ENCODE measurements around the gene LRRC4C. TPM values are rescaled to one million over a fixed set of nuclear protein-coding genes. Genes with fewer than 3 reads are reported as not detected.

LRRC4C gene
- polyA plus RNA-seq, 1 of the 3 experiments (the other 2 are of a cell fraction), result 0.16 TPM

DNA sequence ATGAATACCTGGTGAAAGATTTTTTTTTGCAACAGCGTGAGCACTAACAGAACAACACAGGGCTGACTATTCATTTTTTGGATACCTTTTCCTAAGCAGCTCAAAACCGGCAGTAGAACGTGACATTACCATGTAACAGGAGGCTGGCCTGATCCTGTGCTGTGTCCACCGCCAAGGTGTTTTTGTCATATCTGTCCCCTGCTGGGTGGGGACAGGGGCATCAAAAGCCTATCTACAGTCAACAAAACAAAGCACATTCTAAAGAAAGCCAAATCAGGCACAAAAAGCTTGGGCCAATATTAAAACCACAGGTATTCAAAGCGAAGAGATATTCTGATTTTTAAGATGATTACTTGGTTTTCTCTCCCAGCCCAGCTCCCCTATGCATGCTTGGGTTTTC lies 151.2 kb downstream of the LRRC4C start:
- ChIA-PET POLR2A (no interaction called here), CTCF (no interaction called here)
- H4K20me1 ChIP-seq (ENCODE audit: insufficient read depth), result no peaks in the 10 kb centered on the region
- no peak for DNase-seq
- H3K9me2 ChIP-seq, result no peaks in the 10 kb centered on the region
- no peaks in the 10 kb centered on the region for H3K36me3 ChIP-seq (replicated peaks in 1 of 2; ENCODE audit: control insufficient read depth in 1 of 2, insufficient read depth in 2 of 2, low read length in 1 of 2)
- H2AFZ ChIP-seq (ENCODE audit: low read depth), result no peak overlapping the region
- H3K4me2 ChIP-seq, result no peak overlapping the region
- H3K27ac ChIP-seq (ENCODE audit: low read depth in 2 of 2, low read length in 1 of 2), result no peak overlapping the region
- 46% methylated on average over 5 of the region's 5 CpGs for WGBS (ENCODE audit: low lambda C conversion rate)
- no peaks in the 10 kb centered on the region for H3K27me3 ChIP-seq (ENCODE audit: insufficient read depth)
- H3K4me3 ChIP-seq (ENCODE audit: low read depth in 2 of 2, low read length in 1 of 2), result no peak overlapping the region
- TF ChIP-seq, protein P1, sequence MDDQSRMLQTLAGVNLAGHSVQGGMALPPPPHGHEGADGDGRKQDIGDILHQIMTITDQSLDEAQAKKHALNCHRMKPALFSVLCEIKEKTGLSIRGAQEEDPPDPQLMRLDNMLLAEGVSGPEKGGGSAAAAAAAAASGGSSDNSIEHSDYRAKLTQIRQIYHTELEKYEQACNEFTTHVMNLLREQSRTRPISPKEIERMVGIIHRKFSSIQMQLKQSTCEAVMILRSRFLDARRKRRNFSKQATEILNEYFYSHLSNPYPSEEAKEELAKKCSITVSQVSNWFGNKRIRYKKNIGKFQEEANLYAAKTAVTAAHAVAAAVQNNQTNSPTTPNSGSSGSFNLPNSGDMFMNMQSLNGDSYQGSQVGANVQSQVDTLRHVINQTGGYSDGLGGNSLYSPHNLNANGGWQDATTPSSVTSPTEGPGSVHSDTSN (IDR thresholded peaks at IDR 0.05), result no peak
- TF ChIP-seq GABPA (IDR thresholded peaks at IDR 0.05; ENCODE audit: low read depth), result no peak
- H3K9me3 ChIP-seq, result no peaks in the 10 kb centered on the region
- H3F3A ChIP-seq (replicated peaks; ENCODE audit: insufficient read depth), result no peaks in the 10 kb centered on the region
- no peaks in the 10 kb centered on the region for H3K4me1 ChIP-seq (ENCODE audit: control insufficient read depth in 1 of 2, insufficient read depth in 2 of 2, low read depth in 1 of 2, low read length in 1 of 2)
- no peak overlapping the region for H3K9ac ChIP-seq
- H3K79me2 ChIP-seq (ENCODE audit: insufficient read depth), result no peaks in the 10 kb centered on the region

DNA sequence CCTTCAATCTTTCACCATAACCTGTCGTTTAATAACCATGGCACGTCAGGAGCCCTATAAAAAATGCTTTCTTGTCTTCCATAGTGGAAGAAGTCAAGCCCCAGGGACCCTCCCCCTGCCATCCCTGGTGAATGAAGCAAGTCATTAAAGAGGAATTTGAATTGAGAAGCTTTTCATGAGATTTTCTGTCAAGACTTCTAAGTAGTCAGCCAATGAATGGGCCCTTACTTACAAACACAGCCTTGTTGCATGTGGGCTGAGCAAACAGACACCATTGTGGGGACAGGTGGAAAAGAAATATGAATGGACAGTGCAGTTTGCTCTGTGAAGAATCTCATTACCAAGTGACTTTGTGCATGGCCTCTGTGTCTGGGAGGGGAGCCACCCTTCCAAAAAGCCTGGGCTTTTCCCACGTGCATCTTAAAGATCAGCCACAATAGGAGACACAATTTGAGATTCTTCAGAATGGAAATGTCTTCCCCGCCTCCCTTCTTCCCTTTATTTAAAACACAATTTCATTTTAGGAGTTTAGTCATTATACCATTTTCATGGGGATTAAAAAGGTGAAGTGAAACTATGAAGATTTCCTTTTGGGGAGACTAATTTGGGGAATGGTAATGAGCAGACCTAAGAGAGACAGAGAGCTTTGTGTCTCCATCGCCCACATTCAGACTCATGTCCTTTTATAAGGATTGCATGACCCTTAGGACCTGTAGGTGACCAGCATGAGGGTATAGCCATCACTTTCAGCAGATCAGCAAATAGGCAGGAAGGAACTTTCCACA lies 152.0 kb downstream of the LRRC4C start:
- Histone ChIP-seq H3K27me3 (ENCODE audit: insufficient read depth) (no peaks in the 10 kb centered on the region), H3K4me3 (ENCODE audit: low read depth in 2 of 2, low read length in 1 of 2) (no peak overlapping the region), H3K9me3 (no peaks in the 10 kb centered on the region), H3K9ac (no peak overlapping the region), H2AFZ (ENCODE audit: low read depth) (no peak overlapping the region), H3K79me2 (ENCODE audit: insufficient read depth) (no peaks in the 10 kb centered on the region), H3K9me2 (no peaks in the 10 kb centered on the region), H3K4me2 (no peak overlapping the region), H3K27ac (ENCODE audit: low read depth in 2 of 2, low read length in 1 of 2) (no peak overlapping the region), H4K20me1 (ENCODE audit: insufficient read depth) (no peaks in the 10 kb centered on the region), H3F3A (replicated peaks; ENCODE audit: insufficient read depth) (no peaks in the 10 kb centered on the region), H3K36me3 (replicated peaks in 1 of 2; ENCODE audit: control insufficient read depth in 1 of 2, insufficient read depth in 2 of 2, low read length in 1 of 2) (no peaks in the 10 kb centered on the region), H3K4me1 (ENCODE audit: control insufficient read depth in 1 of 2, insufficient read depth in 2 of 2, low read depth in 1 of 2, low read length in 1 of 2) (no peaks in the 10 kb centered on the region)
- POLR2A ChIA-PET, result no interaction called here
- DNase-seq, result no peak
- CTCF ChIA-PET, result no interaction called here
- 8% methylated on average over 5 of the region's 5 CpGs for WGBS (ENCODE audit: low lambda C conversion rate)
- TF ChIP-seq SIN3A (IDR thresholded peaks at IDR 0.05; ENCODE audit: borderline replicate concordance, low read depth, low read length), result no peak
- no peak for TF ChIP-seq FOXM1 (IDR thresholded peaks at IDR 0.05; ENCODE audit: low read depth)
- TF ChIP-seq GABPA (IDR thresholded peaks at IDR 0.05; ENCODE audit: low read depth), result no peak
- no peak for TF ChIP-seq RXRA (IDR thresholded peaks at IDR 0.05; ENCODE audit: borderline replicate concordance, low read depth)
- no peak for TF ChIP-seq MXI1 (IDR thresholded peaks at IDR 0.05; ENCODE audit: low read depth, low read length)
- no peak for TF ChIP-seq EP300 (IDR thresholded peaks at IDR 0.05; ENCODE audit: borderline replicate concordance in 1 of 2, low read depth in 1 of 2, low read length in 1 of 2)
- TF ChIP-seq, protein P2, sequence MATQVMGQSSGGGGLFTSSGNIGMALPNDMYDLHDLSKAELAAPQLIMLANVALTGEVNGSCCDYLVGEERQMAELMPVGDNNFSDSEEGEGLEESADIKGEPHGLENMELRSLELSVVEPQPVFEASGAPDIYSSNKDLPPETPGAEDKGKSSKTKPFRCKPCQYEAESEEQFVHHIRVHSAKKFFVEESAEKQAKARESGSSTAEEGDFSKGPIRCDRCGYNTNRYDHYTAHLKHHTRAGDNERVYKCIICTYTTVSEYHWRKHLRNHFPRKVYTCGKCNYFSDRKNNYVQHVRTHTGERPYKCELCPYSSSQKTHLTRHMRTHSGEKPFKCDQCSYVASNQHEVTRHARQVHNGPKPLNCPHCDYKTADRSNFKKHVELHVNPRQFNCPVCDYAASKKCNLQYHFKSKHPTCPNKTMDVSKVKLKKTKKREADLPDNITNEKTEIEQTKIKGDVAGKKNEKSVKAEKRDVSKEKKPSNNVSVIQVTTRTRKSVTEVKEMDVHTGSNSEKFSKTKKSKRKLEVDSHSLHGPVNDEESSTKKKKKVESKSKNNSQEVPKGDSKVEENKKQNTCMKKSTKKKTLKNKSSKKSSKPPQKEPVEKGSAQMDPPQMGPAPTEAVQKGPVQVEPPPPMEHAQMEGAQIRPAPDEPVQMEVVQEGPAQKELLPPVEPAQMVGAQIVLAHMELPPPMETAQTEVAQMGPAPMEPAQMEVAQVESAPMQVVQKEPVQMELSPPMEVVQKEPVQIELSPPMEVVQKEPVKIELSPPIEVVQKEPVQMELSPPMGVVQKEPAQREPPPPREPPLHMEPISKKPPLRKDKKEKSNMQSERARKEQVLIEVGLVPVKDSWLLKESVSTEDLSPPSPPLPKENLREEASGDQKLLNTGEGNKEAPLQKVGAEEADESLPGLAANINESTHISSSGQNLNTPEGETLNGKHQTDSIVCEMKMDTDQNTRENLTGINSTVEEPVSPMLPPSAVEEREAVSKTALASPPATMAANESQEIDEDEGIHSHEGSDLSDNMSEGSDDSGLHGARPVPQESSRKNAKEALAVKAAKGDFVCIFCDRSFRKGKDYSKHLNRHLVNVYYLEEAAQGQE (IDR thresholded peaks at IDR 0.05; ENCODE audit: low read depth, low read length), result no peak
- no peak for TF ChIP-seq NFIC (IDR thresholded peaks at IDR 0.05; ENCODE audit: borderline replicate concordance)
- TF ChIP-seq, protein P1 (IDR thresholded peaks at IDR 0.05), result no peak
- no peak for TF ChIP-seq RFX5 (IDR thresholded peaks at IDR 0.05; ENCODE audit: low read length)

Measured in SK-N-SH (cell line).